Activated naive CD4-positive, alpha-beta T cell treated with anti-CD3 and anti-CD28 coated beads, Interleukin-2, amount 10 ng/mL, durations not matched to agents 7 days and 5 days (primary cell): ENCODE measurements around the gene RAB11A.

Experiments
- CTCF ChIA-PET: fragments of 350-600 bp; sonication (Branson Sonifier 250); formaldehyde crosslinking; loops from one replicate; lab custom pipeline; 2021; ENCODE audit warnings: antibody characterized with exemption; lab: Charles Lee
- DNase-seq: peaks from one replicate; pipeline ENCODE4 v3.0.0-alpha.2; 2020
- H3K27ac Mint-ChIP-seq: one replicate; pipeline ENCODE4 v1.8.0; 2021; ENCODE audit warnings: mild to moderate bottlenecking, moderate library complexity, mixed read lengths
- H3K27me3 Mint-ChIP-seq: one replicate; pipeline ENCODE4 v1.8.0; 2021; ENCODE audit warnings: mild to moderate bottlenecking, mixed read lengths
- H3K36me3 Mint-ChIP-seq: one replicate; pipeline ENCODE4 v1.8.0; 2021; ENCODE audit warnings: mixed read lengths
- H3K4me1 Mint-ChIP-seq: one replicate; pipeline ENCODE4 v1.8.0; 2021; ENCODE audit warnings: mixed read lengths
- H3K4me3 Mint-ChIP-seq: one replicate; pipeline ENCODE4 v1.8.0; 2021; ENCODE audit warnings: mild to moderate bottlenecking, moderate library complexity, mixed read lengths
- H3K9me3 Mint-ChIP-seq: one replicate; pipeline ENCODE4 v1.8.0; 2021; ENCODE audit warnings: mixed read lengths

The RAB11A gene

GRCh38 chr15:65931221-65931620 lies 61.9 kb downstream of the RAB11A start:
- CTCF ChIA-PET = interaction anchor here (1.0 to 1.3 kb wide), 3 partner anchors 10 to 68 kb away, joined by 3 to 4 read pairs (median 3); no protein-coding TSS in a partner anchor
- Mint-ChIP-seq H3K4me1 (no peaks in the 10 kb centered on the region), H3K9me3 (no peaks in the 10 kb centered on the region), H3K4me3 (no peak overlapping the region), H3K27ac (no peak overlapping the region), H3K27me3 (no peaks in the 10 kb centered on the region), H3K36me3 (no peaks in the 10 kb centered on the region)
- no peak for DNase-seq

DNA sequence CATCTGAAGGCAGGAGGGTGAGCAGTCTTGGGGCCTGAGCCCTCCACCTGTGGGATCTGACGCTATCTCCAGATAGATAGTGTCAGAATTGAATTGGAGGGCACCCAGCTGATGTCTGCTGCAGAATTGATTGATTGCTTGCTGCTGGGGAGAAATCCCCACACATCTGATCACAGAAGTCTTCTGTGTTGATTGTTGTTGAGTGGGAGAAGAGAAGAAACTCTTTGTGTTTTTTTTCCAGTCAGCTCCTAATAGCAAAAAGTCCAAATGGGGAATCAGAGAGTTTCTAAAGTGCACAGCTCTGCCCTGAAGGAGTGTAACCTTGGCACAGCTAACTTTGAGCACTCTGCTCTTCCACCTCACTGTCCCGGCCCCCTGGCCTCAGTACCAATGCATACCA lies 66.1 kb downstream of the RAB11A start:
- H3K36me3 Mint-ChIP-seq = no peaks in the 10 kb centered on the region
- CTCF ChIA-PET = no interaction called here
- DNase-seq = no peak
- no peaks in the 10 kb centered on the region for H3K9me3 Mint-ChIP-seq
- H3K4me1 Mint-ChIP-seq = peaks cover 3% of the 10 kb centered on the region
- no peak overlapping the region for H3K4me3 Mint-ChIP-seq
- H3K27me3 Mint-ChIP-seq = no peaks in the 10 kb centered on the region
- no peak overlapping the region for H3K27ac Mint-ChIP-seq

- H3K27ac Mint-ChIP-seq = no peak overlapping the region
- peaks cover 3% of the 10 kb centered on the region for H3K4me1 Mint-ChIP-seq
- no peaks in the 10 kb centered on the region for H3K36me3 Mint-ChIP-seq
- CTCF ChIA-PET = no interaction called here
- H3K9me3 Mint-ChIP-seq = no peaks in the 10 kb centered on the region
- no peaks in the 10 kb centered on the region for H3K27me3 Mint-ChIP-seq
- H3K4me3 Mint-ChIP-seq = no peak overlapping the region
- no peak for DNase-seq
Observed at GRCh38 chr15:65936282-65936681, 67.0 kb downstream of the RAB11A start.

DNA sequence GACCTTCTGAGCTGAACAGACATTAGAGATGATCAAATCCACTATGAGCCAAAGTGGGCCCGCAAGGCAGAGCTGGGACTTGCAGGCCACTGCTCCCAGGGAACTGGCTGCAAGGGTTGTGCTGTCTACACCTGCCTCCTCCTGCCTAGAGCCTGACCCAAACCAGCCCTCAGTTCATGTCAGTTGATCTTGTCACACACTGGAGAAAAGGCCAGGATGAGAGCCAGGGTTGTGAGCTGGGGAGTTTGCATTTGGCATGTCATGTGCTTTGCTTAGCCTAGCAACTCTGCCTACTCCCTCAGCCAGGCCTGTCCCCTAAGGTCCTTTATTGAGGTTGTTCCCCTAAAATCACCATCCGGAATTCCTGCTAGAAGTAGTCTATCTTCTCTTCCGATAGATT lies 67.8 kb downstream of the RAB11A start:
- Mint-ChIP-seq H3K4me1 (peaks cover 9% of the 10 kb centered on the region), H3K9me3 (no peaks in the 10 kb centered on the region), H3K36me3 (no peaks in the 10 kb centered on the region), H3K27me3 (peaks cover 6% of the 10 kb centered on the region), H3K27ac (no peak overlapping the region), H3K4me3 (no peak overlapping the region)
- CTCF ChIA-PET = interaction anchor here (1.1 kb wide), 1 partner anchor 10 kb away, joined by 3 read pairs; no protein-coding TSS in a partner anchor
- no peak for DNase-seq

DNA sequence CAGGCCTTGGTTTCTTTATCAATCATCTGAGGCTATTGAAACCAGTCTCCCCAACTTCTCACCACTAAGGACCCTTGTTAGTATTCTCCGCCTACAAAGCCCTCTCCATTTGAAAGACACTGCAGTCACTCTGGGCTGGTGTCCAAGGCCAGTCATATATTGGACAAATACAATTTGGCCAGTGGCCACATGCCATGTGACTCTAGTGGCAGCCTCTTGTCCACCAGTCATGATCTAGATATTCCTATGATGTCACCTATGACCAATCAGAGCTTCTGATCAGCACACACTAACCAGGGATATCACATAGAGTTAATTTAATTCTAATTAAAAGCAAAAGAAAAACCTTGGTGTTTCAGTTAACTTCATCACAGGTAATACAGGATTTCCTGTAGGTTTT lies 68.2 kb downstream of the RAB11A start:
- Mint-ChIP-seq H3K27me3 (peaks cover 6% of the 10 kb centered on the region), H3K36me3 (no peaks in the 10 kb centered on the region), H3K27ac (no peak overlapping the region), H3K4me1 (peaks cover 14% of the 10 kb centered on the region), H3K9me3 (no peaks in the 10 kb centered on the region), H3K4me3 (no peak overlapping the region)
- no peak for DNase-seq
- CTCF ChIA-PET = interaction anchor here (1.1 kb wide), 1 partner anchor 10 kb away, joined by 3 read pairs; no protein-coding TSS in a partner anchor

DNA sequence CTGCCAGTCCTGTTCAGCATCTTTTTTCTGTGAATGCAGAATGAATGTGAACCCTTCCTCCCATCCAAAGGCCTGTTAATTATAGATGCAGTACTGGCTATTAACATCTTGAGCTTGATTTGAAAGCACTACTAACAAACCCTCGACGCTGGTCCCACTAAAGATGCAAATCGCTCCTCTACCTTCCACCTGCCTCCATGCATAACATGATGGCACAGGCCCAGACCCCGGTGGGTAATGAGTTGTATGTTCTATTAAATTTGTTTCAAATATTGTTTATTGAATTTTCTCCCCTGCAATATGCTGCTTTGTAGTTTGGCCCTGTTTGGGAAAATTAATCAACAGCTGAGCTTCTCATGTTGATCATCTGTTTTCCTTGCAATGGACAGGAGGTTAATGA lies 69.3 kb downstream of the RAB11A start:
- CTCF ChIA-PET = no interaction called here
- Mint-ChIP-seq H3K27me3 (peaks cover 6% of the 10 kb centered on the region), H3K9me3 (no peaks in the 10 kb centered on the region), H3K36me3 (no peaks in the 10 kb centered on the region), H3K4me3 (no peak overlapping the region), H3K27ac (no peak overlapping the region), H3K4me1 (peaks cover 16% of the 10 kb centered on the region)
- no peak for DNase-seq

GRCh38 chr15:65939901-65940617 lies 70.8 kb downstream of the RAB11A start:
- Mint-ChIP-seq H3K4me3 (no peak overlapping the region), H3K27me3 (peaks cover 6% of the 10 kb centered on the region), H3K36me3 (no peaks in the 10 kb centered on the region), H3K4me1 (peaks cover 16% of the 10 kb centered on the region), H3K27ac (no peak overlapping the region), H3K9me3 (no peaks in the 10 kb centered on the region)
- DNase-seq = no peak
- CTCF ChIA-PET = interaction anchor here (0.9 to 1.1 kb wide), 2 partner anchors 12 to 71 kb away, joined by 3 read pairs; partner anchors contain the start of gene RAB11A

DNA sequence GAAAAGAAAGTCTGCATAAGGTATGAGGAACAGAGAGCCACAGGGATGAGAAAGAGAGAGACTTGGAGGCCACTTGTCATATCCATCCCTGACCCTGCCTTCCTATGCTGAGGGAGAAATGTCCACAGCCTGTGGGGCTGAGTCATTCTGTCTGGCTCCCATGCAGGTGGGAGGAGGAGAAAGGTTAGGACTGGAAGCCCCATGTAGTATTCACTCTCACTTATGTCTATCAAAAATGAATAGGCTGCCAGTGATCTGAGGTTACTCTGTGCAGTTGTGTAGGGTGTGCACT lies 71.3 kb downstream of the RAB11A start:
- CTCF ChIA-PET = interaction anchor here (0.9 kb wide), 1 partner anchor 71 kb away, joined by 3 read pairs; the partner anchor contains the start of gene RAB11A
- H3K36me3 Mint-ChIP-seq = no peaks in the 10 kb centered on the region

More for the DNA sequence above, 71.3 kb downstream of the RAB11A start:
- H3K4me3 Mint-ChIP-seq = no peak overlapping the region
- peaks cover 16% of the 10 kb centered on the region for H3K4me1 Mint-ChIP-seq
- H3K27ac Mint-ChIP-seq = no peak overlapping the region
- DNase-seq = no peak
- H3K9me3 Mint-ChIP-seq = no peaks in the 10 kb centered on the region
- H3K27me3 Mint-ChIP-seq = peaks cover 6% of the 10 kb centered on the region
